CD4-positive, alpha-beta T cell (primary cell): ENCODE measurements around the gene OPRL1. TPM values are rescaled to one million over a fixed set of nuclear protein-coding genes. Genes with fewer than 3 reads are reported as not detected.
"Not testable (repeated sequence)": the region's sequence is repeated elsewhere in the genome, so short reads cannot be mapped to it uniquely, and the experiment has no call there.

Experiments
- ATAC-seq: fragments of 200-7000 bp; cut with Tn5 transposase; one replicate; pipeline ENCODE4 v1.10.0; 2022; ENCODE audit warnings: mild to moderate bottlenecking; ENCODE audit not compliant: poor library complexity
- CTCF ChIA-PET: fragments of 350-600 bp; sonication (Branson Sonifier 250); formaldehyde crosslinking; loops from one replicate; lab custom pipeline; 2021; ENCODE audit warnings: antibody characterized with exemption, inconsistent platforms; lab: Charles Lee
- POLR2A ChIA-PET: fragments of 350-600 bp; sonication (Branson Sonifier 250); formaldehyde crosslinking; loops from one replicate; lab custom pipeline; 2021; ENCODE audit warnings: antibody characterized with exemption, inconsistent platforms; lab: Charles Lee
- DNase-seq, 14 experiments: peaks; one replicate each; pipeline ENCODE4 v3.0.0-alpha.2; 2013 to 2020; ENCODE audit warnings: mixed read lengths in 2 of 14
- H3K27ac ChIP-seq, 2 donors: one replicate each; pipeline versions ENCODE4 v1.5.1 to v1.7.0; 2013; ENCODE audit warnings: low read length in 2 of 2, low read depth in 1 of 2, mild to moderate bottlenecking in 1 of 2
- H3K27me3 ChIP-seq, 2 experiments: 1 replicate in 1 of 2; 2 replicates in 1 of 2; pipeline versions ENCODE4 v1.6.1 to v1.7.0; 2013; ENCODE audit warnings: low read length in 2 of 2, control low read depth in 1 of 2, mild to moderate bottlenecking in 1 of 2, moderate library complexity in 1 of 2; ENCODE audit not compliant: insufficient read depth in 2 of 2, control insufficient read depth in 1 of 2
- H3K36me3 ChIP-seq: one replicate; pipeline ENCODE4 v1.6.1; 2013; ENCODE audit warnings: low read length, control low read depth; ENCODE audit not compliant: insufficient read depth
- H3K4me1 ChIP-seq: one replicate; pipeline ENCODE4 v1.6.1; 2013; ENCODE audit warnings: low read length, control low read depth; ENCODE audit not compliant: insufficient read depth
- H3K4me3 ChIP-seq: one replicate; pipeline ENCODE4 v1.5.1; 2013; ENCODE audit warnings: mild to moderate bottlenecking, low read length, moderate library complexity
- H3K9me3 ChIP-seq, 2 experiments: 1 replicate in 1 of 2; 2 replicates in 1 of 2; pipeline versions ENCODE4 v1.6.1 to v1.7.0; 2013; ENCODE audit warnings: low read length in 2 of 2, mild to moderate bottlenecking in 2 of 2, control low read depth in 1 of 2, moderate library complexity in 1 of 2; ENCODE audit not compliant: control insufficient read depth in 1 of 2, insufficient read depth in 1 of 2
- H3K27ac Mint-ChIP-seq: one replicate; pipeline ENCODE4 v1.8.0; 2020; ENCODE audit warnings: mixed read lengths
- H3K27me3 Mint-ChIP-seq: one replicate; pipeline ENCODE4 v1.8.0; 2021; ENCODE audit warnings: mixed read lengths
- H3K36me3 Mint-ChIP-seq: one replicate; pipeline ENCODE4 v1.8.0; 2021; ENCODE audit warnings: low read depth, mixed read lengths
- H3K4me1 Mint-ChIP-seq: one replicate; pipeline ENCODE4 v1.8.0; 2021; ENCODE audit warnings: low read depth, mixed read lengths
- H3K4me3 Mint-ChIP-seq: one replicate; pipeline ENCODE4 v1.8.0; 2020; ENCODE audit warnings: mild to moderate bottlenecking, mixed read lengths
- H3K9me3 Mint-ChIP-seq: one replicate; pipeline ENCODE4 v1.8.0; 2020; ENCODE audit warnings: mixed read lengths
- intact Hi-C, 2 experiments: fragments of 100-400 bp; cut with DNase I in 1 of 2; cut with micrococcal nuclease in 1 of 2; formaldehyde crosslinking; loops; one replicate each; pipeline versions ENCODE4 v1.15.1 to v1.9.0; 2023 to 2025; cut with DNase I, micrococcal nuclease
- total RNA-seq, 174 experiments: library from RNA in 2 of 174; stranded (reverse) in 2 of 174; gene quantifications; one replicate each; pipeline ENCODE4 v1.2.3 and lab custom pipeline; 2021 to 2026
- TF ChIP-seq, protein P1 (sequence below): fragments of 200-600 bp; IDR thresholded peaks from one replicate; pipeline ENCODE4 v1.8.0; 2022; ENCODE audit warnings: antibody characterized with exemption, mild to moderate bottlenecking

Gene OPRL1
- total RNA-seq, 2 experiments from 2014 or later, result 1.0 to 1.2 TPM

DNA sequence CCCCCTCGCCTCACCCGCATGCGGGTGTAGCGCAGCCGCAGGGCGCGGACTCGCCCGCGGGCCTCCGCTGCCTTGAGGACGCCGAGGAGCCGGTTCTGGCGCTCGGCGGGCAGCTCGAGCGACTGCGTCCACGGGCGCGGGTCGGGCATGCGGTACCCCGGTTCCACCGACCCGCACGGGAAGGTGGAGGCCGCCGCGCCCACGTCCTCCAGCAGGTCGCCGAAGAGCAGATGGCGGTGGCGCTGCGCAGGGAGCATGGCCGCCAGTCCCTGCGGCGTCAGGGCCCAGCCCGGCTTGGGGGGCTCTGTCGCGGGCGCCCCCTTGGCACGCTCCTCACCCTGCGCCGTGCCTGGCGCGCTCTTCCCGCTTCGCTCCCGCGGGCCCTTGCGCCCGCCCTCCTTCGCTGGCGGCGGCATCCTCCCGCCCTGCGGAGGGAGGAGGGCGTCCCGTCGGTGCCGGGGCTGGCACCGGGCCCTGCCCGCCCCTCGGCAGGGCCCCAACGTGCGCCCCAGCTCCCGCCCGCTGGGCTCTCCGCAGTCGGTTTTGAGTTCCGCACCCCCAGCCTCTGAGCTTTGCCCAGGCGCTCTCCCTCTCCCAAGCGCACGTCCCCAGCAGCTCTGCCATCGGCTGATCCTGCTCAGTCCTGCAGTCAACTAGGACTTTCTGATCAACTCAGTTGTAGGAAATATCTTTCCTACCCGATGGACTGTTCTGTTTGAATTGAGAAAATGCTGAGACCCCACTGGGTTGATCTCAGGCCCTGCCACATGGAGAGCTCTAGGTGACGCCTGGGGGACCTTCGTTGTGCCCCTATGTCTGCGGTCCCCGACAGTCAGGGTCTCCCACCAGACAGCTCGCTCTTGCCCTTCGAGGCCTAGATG lies 4.2 kb downstream of the OPRL1 start, which contains the start of gene LKAAEAR1:
Gene LKAAEAR1 (minus strand): TSS at position 595 of the 881 bp plus-strand sequence. CDS start 179 bp downstream, at position 416.
- Histone ChIP-seq H3K4me1 (peaks cover 39% of the 10 kb centered on the region), H3K36me3 (no peaks in the 10 kb centered on the region), H3K4me3 (peak within 1 kb of the TSS; percentile 37), H3K27me3 (peaks cover 0 to 5% of the 10 kb centered on the region in 2 experiments), H3K9me3 (peaks cover 8 to 20% of the 10 kb centered on the region in 2 experiments), H3K27ac (no peak within 1 kb of the TSS)
- Mint-ChIP-seq H3K4me1 (peaks cover 34% of the 10 kb centered on the region), H3K4me3 (peak within 1 kb of the TSS; percentile 91), H3K27ac (peak within 1 kb of the TSS; percentile 73), H3K36me3 (no peaks in the 10 kb centered on the region), H3K9me3 (no peaks in the 10 kb centered on the region), H3K27me3 (no peaks in the 10 kb centered on the region)
- POLR2A ChIA-PET, result interaction anchor here (0.7 to 2.5 kb wide), 11 partner anchors 15 to 564 kb away, joined by 3 to 8 read pairs (median 4); partner anchors contain the start of genes PPDPF and TCEA2
- DNase-seq (peak in 1 of 14 experiments; percentile 53), ATAC-seq (no peak)
- TF ChIP-seq, protein P1, sequence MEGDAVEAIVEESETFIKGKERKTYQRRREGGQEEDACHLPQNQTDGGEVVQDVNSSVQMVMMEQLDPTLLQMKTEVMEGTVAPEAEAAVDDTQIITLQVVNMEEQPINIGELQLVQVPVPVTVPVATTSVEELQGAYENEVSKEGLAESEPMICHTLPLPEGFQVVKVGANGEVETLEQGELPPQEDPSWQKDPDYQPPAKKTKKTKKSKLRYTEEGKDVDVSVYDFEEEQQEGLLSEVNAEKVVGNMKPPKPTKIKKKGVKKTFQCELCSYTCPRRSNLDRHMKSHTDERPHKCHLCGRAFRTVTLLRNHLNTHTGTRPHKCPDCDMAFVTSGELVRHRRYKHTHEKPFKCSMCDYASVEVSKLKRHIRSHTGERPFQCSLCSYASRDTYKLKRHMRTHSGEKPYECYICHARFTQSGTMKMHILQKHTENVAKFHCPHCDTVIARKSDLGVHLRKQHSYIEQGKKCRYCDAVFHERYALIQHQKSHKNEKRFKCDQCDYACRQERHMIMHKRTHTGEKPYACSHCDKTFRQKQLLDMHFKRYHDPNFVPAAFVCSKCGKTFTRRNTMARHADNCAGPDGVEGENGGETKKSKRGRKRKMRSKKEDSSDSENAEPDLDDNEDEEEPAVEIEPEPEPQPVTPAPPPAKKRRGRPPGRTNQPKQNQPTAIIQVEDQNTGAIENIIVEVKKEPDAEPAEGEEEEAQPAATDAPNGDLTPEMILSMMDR, result peak; percentile 19
- CTCF ChIA-PET, result interaction anchor here (0.8 to 2.6 kb wide), 8 partner anchors 16 to 900 kb away, joined by 3 to 25 read pairs (median 3); partner anchors contain the start of gene PCMTD2
- intact Hi-C loops, result loop anchor here (1.0 to 5.0 kb wide), 2 partner anchors 36 to 168 kb away; no protein-coding TSS in a partner anchor

DNA sequence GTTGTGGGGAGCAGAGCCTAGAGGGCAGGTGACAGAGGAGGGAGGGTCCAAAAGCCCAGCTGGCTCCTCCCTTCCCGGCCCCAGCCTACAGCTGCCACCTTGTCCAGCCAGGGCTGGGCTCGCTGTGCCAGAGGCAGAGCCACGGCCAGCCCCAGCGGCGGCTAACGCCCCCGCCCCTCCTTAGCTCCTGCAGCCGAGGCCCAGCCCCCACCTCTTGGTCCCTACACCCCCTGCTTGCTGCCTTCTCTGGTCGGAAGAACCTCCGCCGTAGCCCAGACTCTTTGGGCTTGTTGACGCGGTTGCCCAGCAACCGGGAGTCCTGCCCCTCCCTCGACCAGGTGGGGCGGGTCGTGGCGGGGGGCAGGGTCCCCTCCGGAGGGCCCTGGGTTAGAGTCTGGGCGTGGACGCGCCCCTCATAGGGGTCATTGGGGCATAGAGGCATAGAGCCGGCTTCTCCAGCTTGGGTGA lies 4.8 kb downstream of the OPRL1 start:
- POLR2A ChIA-PET, result interaction anchor here (1.2 to 2.5 kb wide), 5 partner anchors 15 to 46 kb away, joined by 4 to 8 read pairs (median 6); no protein-coding TSS in a partner anchor
- Histone ChIP-seq H3K27ac (no peak overlapping the region), H3K9me3 (peaks cover 8 to 20% of the 10 kb centered on the region in 2 experiments), H3K4me1 (peaks cover 39% of the 10 kb centered on the region), H3K4me3 (no peak overlapping the region), H3K27me3 (peaks cover 0 to 5% of the 10 kb centered on the region in 2 experiments), H3K36me3 (no peaks in the 10 kb centered on the region)
- Mint-ChIP-seq H3K9me3 (no peaks in the 10 kb centered on the region), H3K36me3 (no peaks in the 10 kb centered on the region), H3K27me3 (no peaks in the 10 kb centered on the region), H3K4me1 (peaks cover 34% of the 10 kb centered on the region), H3K4me3 (peak overlapping the region; percentile 91), H3K27ac (peak overlapping the region; percentile 73)
- intact Hi-C loops, result loop anchor here in 1 of 2 experiments (5.0 kb wide), 1 partner anchor 168 kb away; no protein-coding TSS in a partner anchor
- TF ChIP-seq, protein P1, result no peak
- no peak for ATAC-seq
- DNase-seq, result peak in 1 of 14 experiments; percentile 52
- CTCF ChIA-PET, result interaction anchor here (2.1 kb wide), 1 partner anchor 46 kb away, joined by 12 read pairs; no protein-coding TSS in a partner anchor

DNA sequence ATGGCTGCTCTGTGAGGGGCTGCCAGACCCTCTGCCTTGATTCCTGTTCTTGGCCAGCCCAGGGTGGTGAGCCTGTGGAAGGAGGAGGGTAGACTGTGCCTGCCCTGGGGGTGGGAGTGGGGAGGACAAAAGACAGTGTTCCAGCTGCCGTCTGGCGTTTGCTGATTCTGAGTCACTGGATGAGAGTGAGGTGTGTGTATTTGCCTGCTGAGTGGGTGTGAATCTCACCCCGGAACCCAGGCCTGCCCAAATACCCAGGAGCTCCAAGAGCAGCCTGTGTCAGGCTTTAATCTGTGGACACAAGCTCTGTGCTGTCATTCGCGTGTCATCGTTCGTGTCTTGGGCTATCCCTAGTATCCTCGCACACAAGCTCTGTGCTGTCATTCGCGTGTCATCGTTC lies 6.9 kb downstream of the OPRL1 start:
- H3K27ac Mint-ChIP-seq, result no peak overlapping the region
- Histone ChIP-seq H3K4me1 (peaks cover 25% of the 10 kb centered on the region), H3K9me3 (peaks cover 8 to 20% of the 10 kb centered on the region in 2 experiments), H3K4me3 (no peak overlapping the region), H3K36me3 (no peaks in the 10 kb centered on the region), H3K27ac (no peak overlapping the region), H3K27me3 (peaks cover 0 to 5% of the 10 kb centered on the region in 2 experiments)
- peaks cover 20% of the 10 kb centered on the region for H3K4me1 Mint-ChIP-seq
- TF ChIP-seq, protein P1, result no peak
- intact Hi-C loops, result no loop called here
- CTCF ChIA-PET, result interaction anchor here (1.6 kb wide), 1 partner anchor 17 kb away, joined by 4 read pairs; no protein-coding TSS in a partner anchor
- no peak for DNase-seq
- H3K9me3 Mint-ChIP-seq, result no peaks in the 10 kb centered on the region
- H3K36me3 Mint-ChIP-seq, result no peaks in the 10 kb centered on the region
- H3K27me3 Mint-ChIP-seq, result no peaks in the 10 kb centered on the region
- ATAC-seq, result no peak
- H3K4me3 Mint-ChIP-seq, result no peak overlapping the region
- POLR2A ChIA-PET, result no interaction called here

DNA sequence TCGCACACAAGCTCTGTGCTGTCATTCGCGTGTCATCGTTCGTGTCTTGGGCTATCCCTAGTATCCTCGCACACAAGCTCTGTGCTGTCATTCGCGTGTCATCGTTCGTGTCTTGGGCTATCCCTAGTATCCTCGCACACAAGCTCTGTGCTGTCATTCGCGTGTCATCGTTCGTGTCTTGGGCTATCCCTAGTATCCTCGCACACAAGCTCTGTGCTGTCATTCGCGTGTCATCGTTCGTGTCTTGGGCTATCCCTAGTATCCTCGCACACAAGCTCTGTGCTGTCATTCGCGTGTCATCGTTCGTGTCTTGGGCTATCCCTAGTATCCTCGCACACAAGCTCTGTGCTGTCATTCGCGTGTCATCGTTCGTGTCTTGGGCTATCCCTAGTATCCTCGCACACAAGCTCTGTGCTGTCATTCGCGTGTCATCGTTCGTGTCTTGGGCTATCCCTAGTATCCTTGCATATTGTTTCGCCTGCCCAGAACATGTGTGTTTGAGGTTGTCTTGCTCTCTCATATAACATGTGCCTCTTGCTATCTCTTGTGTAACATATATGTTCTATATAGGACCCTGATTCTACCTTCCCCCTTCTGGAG lies 7.4 kb downstream of the OPRL1 start:
- CTCF ChIA-PET, result interaction anchor here (1.6 kb wide), 1 partner anchor 18 kb away, joined by 4 read pairs; no protein-coding TSS in a partner anchor
- peaks cover 18% of the 10 kb centered on the region for H3K4me1 Mint-ChIP-seq
- DNase-seq, result not testable (repeated sequence)

More for the DNA sequence above, 7.4 kb downstream of the OPRL1 start:
- H3K4me3 ChIP-seq, H3K4me3 Mint-ChIP-seq, H3K27ac ChIP-seq, H3K36me3 ChIP-seq, H3K9me3 Mint-ChIP-seq, H3K27ac Mint-ChIP-seq, intact Hi-C loops, ATAC-seq, POLR2A ChIA-PET, H3K36me3 Mint-ChIP-seq, H3K27me3 ChIP-seq, H3K27me3 Mint-ChIP-seq: not testable (repeated sequence)
- H3K9me3 ChIP-seq, result peaks cover 8 to 20% of the 10 kb centered on the region in 2 experiments
- peaks cover 19% of the 10 kb centered on the region for H3K4me1 ChIP-seq
